GM12878 (cell line): ENCODE data around the gene NMRK1. TPM values are rescaled to one million over a fixed set of nuclear protein-coding genes. Genes with fewer than 3 reads are reported as not detected.
A peak's percentile ranks its signal among the peaks of the same experiment; 100 is the strongest.

ENCODE experiments used
- ATAC-seq: fragments of 200-7000 bp; cut with Tn5 transposase; 3 replicates; pipeline ENCODE4 v1.9.1; 2020; ENCODE audit warnings: mild to moderate bottlenecking, moderate library complexity
- BruUV-seq: library from RNA; stranded (reverse); fragments of 400-500 nt; replicated peaks from 2 replicates; lab custom pipeline; 2021; lab: Mats Ljungman, UMichigan
- CTCF ChIA-PET: fragments of 300-600 bp; sonication (Branson Sonifier 250); formaldehyde crosslinking; extraction: SDS; loops from one replicate; lab custom pipeline; 2021; ENCODE audit warnings: inconsistent platforms; lab: Yijun Ruan, JAX
- POLR2A ChIA-PET: fragments of 350-600 bp; formaldehyde crosslinking; extraction: SDS; loops from one replicate; lab custom pipeline; 2021; ENCODE audit warnings: inconsistent platforms; lab: Charles Lee
- RAD21 ChIA-PET: fragments of 300-600 bp; sonication (Branson Sonifier 250); formaldehyde crosslinking; loops from one replicate; lab custom pipeline; 2023; ENCODE audit warnings: antibody characterized with exemption; ENCODE audit not compliant: unreplicated experiment; lab: Charles Lee
- SMC1A ChIA-PET: fragments of 300-600 bp; sonication (Branson Sonifier 250); formaldehyde crosslinking; loops from one replicate; lab custom pipeline; 2023; ENCODE audit not compliant: unreplicated experiment, uncharacterized antibody; lab: Charles Lee
- DNase-seq: peaks from one replicate; pipeline ENCODE4 v3.0.0-alpha.2; 2011; ENCODE audit warnings: low read depth, low spot score
- FAIRE-seq: peaks from 3 replicates; lab custom pipeline; 2011; peaks lifted over from hg19 to GRCh38; lab: Jason Lieb, UNC
- H2AFZ ChIP-seq: 2 replicates; pipeline ENCODE4 v1.6.0; 2011; ENCODE audit warnings: low read depth, low read length, control low read depth; ENCODE audit not compliant: control insufficient read depth
- H3K27ac ChIP-seq: 2 replicates; pipeline ENCODE4 v1.5.1; 2011; ENCODE audit warnings: control low read depth; ENCODE audit not compliant: control insufficient read depth, insufficient read depth
- H3K27me3 ChIP-seq, 2 experiments: replicated peaks in 1 of 2; 2 replicates each; pipeline versions ENCODE4 v1.6.0 to v1.6.1; 2011; ENCODE audit warnings: low read length in 1 of 2; ENCODE audit not compliant: control insufficient read depth in 2 of 2, insufficient read depth in 2 of 2
- H3K36me3 ChIP-seq, 2 experiments: 2 replicates each; pipeline ENCODE4 v1.5.1; 2011; ENCODE audit warnings: low read length in 1 of 2; ENCODE audit not compliant: control insufficient read depth in 2 of 2, insufficient read depth in 2 of 2
- H3K4me1 ChIP-seq: 2 replicates; pipeline ENCODE4 v1.6.1; 2011; ENCODE audit warnings: mild to moderate bottlenecking, low read length, moderate library complexity, mixed read lengths; ENCODE audit not compliant: control insufficient read depth, insufficient read depth
- H3K4me2 ChIP-seq: 2 replicates; pipeline ENCODE4 v1.6.0; 2011; ENCODE audit warnings: control low read depth; ENCODE audit not compliant: control insufficient read depth, insufficient read depth
- H3K4me3 ChIP-seq: fragments of 200-600 bp; sonication (generic); 2 replicates; pipeline ENCODE4 v1.5.1; 2016
- H3K79me2 ChIP-seq: 2 replicates; pipeline ENCODE4 v1.6.0; 2011; ENCODE audit warnings: low read length; ENCODE audit not compliant: control insufficient read depth, insufficient read depth
- H3K9ac ChIP-seq: 2 replicates; pipeline ENCODE4 v1.8.0; 2011; ENCODE audit warnings: low read length, control low read depth, mixed read lengths; ENCODE audit not compliant: control insufficient read depth, insufficient read depth
- H3K9me3 ChIP-seq: replicated peaks from 3 replicates; pipeline ENCODE4 v1.5.1; 2011; ENCODE audit warnings: mild to moderate bottlenecking, low read length; ENCODE audit not compliant: control insufficient read depth, insufficient read depth
- H4K20me1 ChIP-seq: 2 replicates; pipeline ENCODE4 v1.6.0; 2011; ENCODE audit not compliant: control insufficient read depth, insufficient read depth
- ASH2L ChIP-seq: fragments of 300-600, 200-600 bp; sonication (generic); IDR thresholded peaks from 2 replicates; pipeline ENCODE4 v1.6.1; 2017; ENCODE audit warnings: low read depth, mild to moderate bottlenecking, borderline replicate concordance
- BCL11A ChIP-seq: IDR thresholded peaks from 2 replicates; pipeline ENCODE4 v1.6.1; 2011; ENCODE audit warnings: low read depth, low read length
- CREB1 ChIP-seq: IDR thresholded peaks from 2 replicates; pipeline ENCODE4 v1.6.1; 2012; ENCODE audit warnings: low read depth, mild to moderate bottlenecking, inconsistent platforms
- EZH2 ChIP-seq: IDR thresholded peaks from 2 replicates; pipeline ENCODE4 v1.6.1; 2012; ENCODE audit warnings: low read depth, mild to moderate bottlenecking, control low read depth, inconsistent platforms, low read length, borderline replicate concordance; ENCODE audit not compliant: control insufficient read depth
- FOXM1 ChIP-seq: IDR thresholded peaks from 2 replicates; pipeline ENCODE4 v1.6.1; 2012; ENCODE audit warnings: low read depth, mild to moderate bottlenecking, inconsistent platforms, low read length, moderate library complexity
- MYB ChIP-seq: fragments of 150-350 bp; IDR thresholded peaks from 2 replicates; pipeline ENCODE4 v1.6.1; 2014; ENCODE audit warnings: mild to moderate bottlenecking, low read depth, low read length, borderline replicate concordance
- NRF1 ChIP-seq: conservative IDR thresholded peaks from 2 replicates; pipeline ENCODE4 v1.6.1; 2011; ENCODE audit warnings: mild to moderate bottlenecking, low read depth, low read length, improper control_type of control experiment
- PRDM15 ChIP-seq: fragments of 450-650 bp; formaldehyde crosslinking; IDR thresholded peaks from 2 replicates; pipeline ENCODE4 v1.4.0; 2020; ENCODE audit warnings: mild to moderate bottlenecking, moderate library complexity
- RUNX3 ChIP-seq: IDR thresholded peaks from 2 replicates; pipeline ENCODE4 v1.6.1; 2012; ENCODE audit warnings: low read length, inconsistent platforms
- WGBS: methylation state at CpG from one replicate; pipeline ENCODE4 v1.1.6; 2016; ENCODE audit warnings: low lambda C conversion rate; ENCODE audit not compliant: insufficient replicate concordance, insufficient coverage; ENCODE audit errors: missing lambda C conversion rate; 5-methylcytosine and 5-hydroxymethylcytosine counted together
- in situ Hi-C: fragments of 300-500 bp; cut with MboI; formaldehyde crosslinking; loops from 9 replicates; pipeline ENCODE4 v1.14.3; 2018; ENCODE audit warnings: mixed read lengths
- intact Hi-C: fragments of 100-400 bp; cut with micrococcal nuclease; formaldehyde crosslinking; loops from one replicate; pipeline ENCODE4 v1.14.2; 2022; ENCODE audit not compliant: unreplicated experiment
- polyA plus RNA-seq, 11 experiments: library from polyadenylated mRNA; depleted of rRNA in 4 of 11; unstranded in 6 of 11; stranded (reverse) in 5 of 11; fragments of >200 nt; fragmentation: Nextera tagmentation in 4 of 11; fragmentation: Illumina TruSeq in 1 of 11; extraction: Ambion mirVana in 4 of 11; extraction: Trizol in 1 of 11; gene quantifications; 1 replicate in 1 of 11; 2 replicates in 10 of 11; pipeline versions ENCODE4 v1.2.1 to v1.2.3, GENCODE V29; 2011 to 2016; ENCODE audit warnings: inconsistent platforms in 2 of 11, missing spikeins in 2 of 11, low read depth in 1 of 11
- total RNA-seq, 4 experiments: library from RNA; depleted of rRNA in 3 of 4; stranded (reverse); fragments of >200 nt in 3 of 4; fragmentation: Illumina TruSeq in 1 of 4; extraction: Trizol in 1 of 4; gene quantifications; 2 replicates each; pipeline versions ENCODE4 v1.2.1 to v1.2.3, GENCODE V29; 2013 to 2021
- TF ChIP-seq, protein P1 (sequence below): fragments of 450-650 bp; IDR thresholded peaks from 2 replicates; pipeline ENCODE4 v1.6.1; 2017; ENCODE audit warnings: borderline replicate concordance
- TF ChIP-seq, protein P2 (sequence below): fragments of 450-650 bp; IDR thresholded peaks from 2 replicates; pipeline ENCODE4 v1.6.1; 2017; ENCODE audit warnings: mild to moderate bottlenecking
- TF ChIP-seq, protein P3 (sequence below): fragments of 450-650 bp; IDR thresholded peaks from 2 replicates; pipeline ENCODE4 v1.6.1; 2016; ENCODE audit warnings: mild to moderate bottlenecking

Gene NMRK1
- total and polyA plus RNA-seq, 10 of the 15 experiments (the other 5 are each of a cell fraction or from before 2014, with no cell fraction given) = 8.4 to 17.2 (median 12.1) TPM

GRCh38 chr9:75130172-75130571 is 42.2 kb upstream of the NMRK1 start (continued):
- TF ChIP-seq EZH2 (no peak), NRF1 (no peak), CREB1 (no peak), FOXM1 (no peak), MYB (no peak), PRDM15 (CRISPR knock-in tag) (no peak)
- TF ChIP-seq, protein P1, sequence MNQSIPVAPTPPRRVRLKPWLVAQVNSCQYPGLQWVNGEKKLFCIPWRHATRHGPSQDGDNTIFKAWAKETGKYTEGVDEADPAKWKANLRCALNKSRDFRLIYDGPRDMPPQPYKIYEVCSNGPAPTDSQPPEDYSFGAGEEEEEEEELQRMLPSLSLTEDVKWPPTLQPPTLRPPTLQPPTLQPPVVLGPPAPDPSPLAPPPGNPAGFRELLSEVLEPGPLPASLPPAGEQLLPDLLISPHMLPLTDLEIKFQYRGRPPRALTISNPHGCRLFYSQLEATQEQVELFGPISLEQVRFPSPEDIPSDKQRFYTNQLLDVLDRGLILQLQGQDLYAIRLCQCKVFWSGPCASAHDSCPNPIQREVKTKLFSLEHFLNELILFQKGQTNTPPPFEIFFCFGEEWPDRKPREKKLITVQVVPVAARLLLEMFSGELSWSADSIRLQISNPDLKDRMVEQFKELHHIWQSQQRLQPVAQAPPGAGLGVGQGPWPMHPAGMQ = no peak

DNA sequence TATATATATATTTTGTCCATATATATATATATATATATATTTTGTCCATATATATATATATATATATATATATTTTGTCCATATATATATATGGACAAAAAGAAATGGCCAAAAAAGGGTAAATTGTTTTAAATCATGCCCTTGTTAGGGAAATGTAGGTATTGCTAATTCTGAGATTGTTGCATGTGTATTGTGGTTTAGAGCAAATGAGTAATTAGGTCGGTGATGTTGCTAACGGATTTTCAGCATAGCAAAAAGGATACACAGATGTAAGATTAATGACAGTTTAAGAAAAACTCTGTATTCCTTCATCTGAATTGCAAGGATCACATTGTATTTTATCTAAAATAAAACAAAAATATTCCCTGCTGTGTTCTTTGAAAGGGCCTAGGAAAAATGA is 40.6 kb upstream of the NMRK1 start:
- Histone ChIP-seq H4K20me1 (no peaks in the 10 kb centered on the region), H3K9me3 (no peaks in the 10 kb centered on the region), H3K36me3 (peaks cover 2 to 18% of the 10 kb centered on the region in 2 experiments; a peak in 3 of 4 replicates), H3K27me3 (no peaks in the 10 kb centered on the region), H3K4me3 (no peak overlapping the region), H3K4me1 (no peaks in the 10 kb centered on the region), H2AFZ (no peak overlapping the region), H3K9ac (no peak overlapping the region), H3K79me2 (no peaks in the 10 kb centered on the region), H3K4me2 (no peak overlapping the region), H3K27ac (no peak overlapping the region)
- no TSS peak for BruUV-seq
- CTCF ChIA-PET = no interaction called here
- ATAC-seq = no peak
- intact Hi-C loops = no loop called here
- FAIRE-seq = no peak
- in situ Hi-C loops = no loop called here
- 29% methylated on average over 2 of the region's 2 CpGs for WGBS
- no peak for DNase-seq
- POLR2A ChIA-PET = no interaction called here
- SMC1A ChIA-PET = no interaction called here
- TF ChIP-seq ASH2L (no peak), RUNX3 (peak; percentile 18; the same call in 1 of the 2 replicates), CREB1 (no peak), BCL11A (no peak)
- TF ChIP-seq, protein P2, sequence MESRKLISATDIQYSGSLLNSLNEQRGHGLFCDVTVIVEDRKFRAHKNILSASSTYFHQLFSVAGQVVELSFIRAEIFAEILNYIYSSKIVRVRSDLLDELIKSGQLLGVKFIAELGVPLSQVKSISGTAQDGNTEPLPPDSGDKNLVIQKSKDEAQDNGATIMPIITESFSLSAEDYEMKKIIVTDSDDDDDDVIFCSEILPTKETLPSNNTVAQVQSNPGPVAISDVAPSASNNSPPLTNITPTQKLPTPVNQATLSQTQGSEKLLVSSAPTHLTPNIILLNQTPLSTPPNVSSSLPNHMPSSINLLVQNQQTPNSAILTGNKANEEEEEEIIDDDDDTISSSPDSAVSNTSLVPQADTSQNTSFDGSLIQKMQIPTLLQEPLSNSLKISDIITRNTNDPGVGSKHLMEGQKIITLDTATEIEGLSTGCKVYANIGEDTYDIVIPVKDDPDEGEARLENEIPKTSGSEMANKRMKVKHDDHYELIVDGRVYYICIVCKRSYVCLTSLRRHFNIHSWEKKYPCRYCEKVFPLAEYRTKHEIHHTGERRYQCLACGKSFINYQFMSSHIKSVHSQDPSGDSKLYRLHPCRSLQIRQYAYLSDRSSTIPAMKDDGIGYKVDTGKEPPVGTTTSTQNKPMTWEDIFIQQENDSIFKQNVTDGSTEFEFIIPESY = no peak
- TF ChIP-seq, protein P3, sequence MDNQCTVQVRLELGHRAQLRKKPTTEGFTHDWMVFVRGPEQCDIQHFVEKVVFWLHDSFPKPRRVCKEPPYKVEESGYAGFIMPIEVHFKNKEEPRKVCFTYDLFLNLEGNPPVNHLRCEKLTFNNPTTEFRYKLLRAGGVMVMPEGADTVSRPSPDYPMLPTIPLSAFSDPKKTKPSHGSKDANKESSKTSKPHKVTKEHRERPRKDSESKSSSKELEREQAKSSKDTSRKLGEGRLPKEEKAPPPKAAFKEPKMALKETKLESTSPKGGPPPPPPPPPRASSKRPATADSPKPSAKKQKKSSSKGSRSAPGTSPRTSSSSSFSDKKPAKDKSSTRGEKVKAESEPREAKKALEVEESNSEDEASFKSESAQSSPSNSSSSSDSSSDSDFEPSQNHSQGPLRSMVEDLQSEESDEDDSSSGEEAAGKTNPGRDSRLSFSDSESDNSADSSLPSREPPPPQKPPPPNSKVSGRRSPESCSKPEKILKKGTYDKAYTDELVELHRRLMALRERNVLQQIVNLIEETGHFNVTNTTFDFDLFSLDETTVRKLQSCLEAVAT = no peak
- RAD21 ChIA-PET = no interaction called here
